ENCODE measurements around the gene CACNA1B.
A peak's percentile ranks its signal among the peaks of the same experiment; 100 is the strongest.
"Not testable (repeated sequence)": the region's sequence is repeated elsewhere in the genome, so short reads cannot be mapped to it uniquely, and the experiment has no call there.

CACNA1B gene

DNA sequence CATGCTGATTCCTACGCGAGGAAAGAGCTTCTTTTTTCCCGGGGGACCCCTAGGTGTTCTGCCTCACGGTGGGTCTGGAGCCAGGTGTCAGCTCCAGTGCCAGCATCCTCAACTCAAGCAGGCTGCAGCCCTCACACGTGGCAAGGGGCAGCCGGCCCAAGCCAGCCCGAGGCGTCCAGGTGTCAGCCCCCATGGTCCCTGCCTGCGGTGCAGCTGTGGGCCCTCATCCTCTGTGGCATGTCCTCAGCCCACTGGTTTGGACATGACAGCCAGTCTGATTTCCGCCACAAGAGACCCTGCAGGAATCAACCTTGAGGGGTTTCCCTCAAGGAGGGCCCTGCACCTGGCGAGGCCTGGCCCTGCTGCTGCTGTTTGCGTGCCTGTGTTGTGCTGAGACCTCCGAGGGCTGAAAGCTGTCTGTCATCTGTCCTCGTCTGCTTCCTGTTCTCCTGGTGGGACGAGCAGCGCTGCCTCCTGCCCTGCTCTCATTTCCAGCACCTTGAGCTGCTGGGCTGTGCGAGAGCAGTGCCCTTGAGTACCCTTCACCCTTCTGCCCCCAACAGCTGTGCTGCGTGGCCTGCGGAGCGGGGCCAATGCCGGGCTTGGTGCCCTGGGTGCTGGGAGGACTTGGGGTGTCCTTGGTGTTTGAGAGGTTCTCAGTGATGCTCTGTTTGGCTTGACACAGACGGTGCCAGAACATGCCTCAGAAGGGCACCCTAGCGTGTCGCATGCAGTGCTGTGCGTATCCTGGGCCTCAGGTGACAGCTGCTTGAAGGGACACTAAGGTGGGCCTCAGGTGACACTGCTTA, 137.6 kb downstream of the CACNA1B start:
- DNase-seq (ENCODE audit: low spot score): no peak

DNA sequence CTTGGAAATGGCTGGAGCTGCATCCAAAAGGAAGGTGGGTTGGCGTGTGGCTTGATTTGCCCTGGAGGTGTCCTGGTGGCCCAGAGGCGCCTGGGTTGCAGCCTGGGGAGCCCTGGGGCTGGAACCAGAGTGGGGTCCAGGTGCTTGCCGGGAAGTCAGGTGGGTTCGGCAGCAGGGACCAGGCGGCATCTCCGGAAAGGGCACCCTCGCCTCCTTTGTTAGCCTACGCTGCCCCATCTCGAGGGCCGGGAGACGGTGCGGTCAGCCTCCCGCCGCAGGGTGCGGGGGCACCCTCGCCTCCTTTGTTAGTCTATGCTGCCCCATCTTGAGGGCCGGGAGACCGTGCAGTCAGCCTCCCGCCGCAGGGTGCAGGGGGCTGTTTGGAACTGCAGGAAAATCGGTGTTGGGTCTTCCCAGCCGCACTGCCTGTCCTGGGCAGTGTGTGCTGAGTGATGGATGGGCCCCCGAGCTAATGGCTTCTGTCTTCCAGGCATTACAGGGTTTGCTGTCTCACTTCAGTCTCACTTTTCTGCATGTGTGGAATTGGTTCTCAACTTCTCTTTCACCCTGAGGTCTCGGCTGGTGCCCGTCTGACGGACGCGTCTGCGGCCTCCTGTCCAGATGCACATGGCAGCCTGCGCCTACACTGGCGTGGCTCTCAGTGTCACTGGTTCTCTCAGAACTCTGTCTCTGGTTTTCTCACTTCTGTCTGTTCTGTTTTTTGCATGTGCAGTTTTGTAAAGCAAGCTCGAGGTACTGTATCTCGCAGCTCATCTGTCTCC, 139.0 kb downstream of the CACNA1B start:
- DNase-seq (ENCODE audit: low spot score): no peak

GRCh38 chr9:138017200-138017599, 139.6 kb downstream of the CACNA1B start:
- no peak for DNase-seq (ENCODE audit: low spot score)

DNA sequence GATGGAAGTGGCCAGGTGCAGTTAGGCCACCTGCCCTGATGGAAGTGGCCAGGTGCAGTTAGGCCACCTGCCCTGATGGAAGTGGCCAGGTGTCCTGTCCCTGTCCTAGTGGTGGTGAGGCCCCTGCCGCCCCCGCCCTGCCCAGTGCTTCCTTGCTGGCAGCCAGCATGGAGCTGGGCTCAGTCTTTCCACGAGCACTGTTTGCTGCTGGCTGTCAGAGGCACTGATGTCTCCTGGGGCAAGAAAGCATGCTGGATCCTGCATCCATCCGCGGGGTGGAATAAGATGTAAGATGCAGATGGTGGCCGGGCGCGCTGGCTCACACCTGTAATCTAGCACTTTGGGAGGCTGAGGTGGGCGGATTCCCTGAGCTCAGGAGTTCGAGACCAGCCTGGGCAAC, 141.9 kb downstream of the CACNA1B start:
- not testable (repeated sequence) for DNase-seq (ENCODE audit: low spot score)

DNA sequence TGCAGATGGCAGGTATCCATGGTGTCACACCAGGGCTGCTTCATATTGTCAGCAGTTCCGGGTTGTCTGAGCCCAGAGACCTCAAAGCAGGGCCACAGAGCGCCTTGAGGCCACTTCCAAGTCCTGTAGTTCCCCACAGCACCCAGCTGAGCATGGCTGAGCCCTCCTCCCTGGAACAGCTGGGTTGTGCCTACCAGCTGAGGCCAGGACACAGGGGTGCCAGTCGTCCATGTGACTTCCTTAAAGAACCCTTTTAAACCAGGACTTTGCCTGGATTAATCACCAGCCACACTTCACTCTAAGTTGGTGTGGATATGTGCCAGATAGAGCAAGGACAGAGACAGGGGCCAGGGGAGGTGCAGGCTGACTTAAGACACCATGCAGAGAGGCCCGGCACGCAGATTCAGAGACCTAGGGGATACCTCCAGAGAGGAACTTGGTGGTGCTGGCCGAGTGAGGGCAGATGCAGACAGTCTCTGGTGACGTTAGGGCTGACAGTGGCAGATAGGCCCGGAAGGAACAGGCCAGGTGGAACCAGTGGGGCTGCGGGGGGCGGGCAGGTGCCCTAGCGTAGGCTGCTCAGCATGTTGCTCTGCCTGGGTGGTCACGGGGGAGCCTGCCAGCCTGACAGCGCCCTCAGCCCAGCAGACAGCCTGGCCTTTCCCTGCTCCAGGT, 142.7 kb downstream of the CACNA1B start:
- no peak for DNase-seq (ENCODE audit: low spot score)

- no peak for DNase-seq (ENCODE audit: low spot score)
Measured at GRCh38 chr9:138020795-138021182, 143.2 kb downstream of the CACNA1B start.

DNA sequence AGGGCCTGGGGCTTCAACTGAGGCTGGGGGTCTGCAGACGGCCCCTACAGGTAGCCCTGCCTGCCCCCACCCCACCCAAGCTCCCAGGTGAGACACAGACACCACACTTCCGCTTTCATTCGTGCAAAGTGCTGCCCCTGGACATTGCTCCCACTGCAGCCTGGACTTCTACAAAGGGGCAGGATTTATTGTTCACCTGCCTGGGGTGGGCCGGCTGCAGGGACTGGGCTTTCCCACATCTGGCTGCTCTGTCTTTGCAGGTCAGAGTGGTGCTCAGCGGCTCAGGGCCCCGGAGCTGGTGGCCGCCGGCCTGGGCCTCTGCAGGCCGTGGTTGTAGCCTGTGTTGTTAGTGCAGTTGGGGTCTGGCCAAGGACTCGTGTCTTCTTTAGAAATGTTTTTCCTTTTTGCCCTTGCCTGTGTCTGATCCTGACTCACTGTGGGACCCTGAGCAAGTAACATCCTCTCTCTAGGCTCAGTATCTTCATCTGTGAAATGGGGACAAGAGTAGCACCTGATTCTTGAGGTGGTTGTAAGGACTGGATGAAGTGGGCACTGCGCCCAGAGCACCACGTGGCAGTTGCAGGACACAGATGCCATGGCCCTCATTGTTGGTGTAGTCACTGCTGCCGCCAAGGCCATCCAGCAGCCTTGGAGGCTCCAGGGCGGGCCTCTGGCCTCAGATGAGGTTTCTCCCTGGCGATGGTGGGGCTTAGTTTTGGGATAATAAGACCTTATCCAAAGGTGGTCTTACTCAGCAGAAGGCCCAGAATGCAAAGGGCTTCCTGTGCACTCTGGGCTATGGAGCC, 143.9 kb downstream of the CACNA1B start:
- DNase-seq (ENCODE audit: low spot score): no peak

GRCh38 chr9:138022121-138022741, 144.6 kb downstream of the CACNA1B start:
- peak; percentile 44 for DNase-seq (ENCODE audit: low spot score)

DNA sequence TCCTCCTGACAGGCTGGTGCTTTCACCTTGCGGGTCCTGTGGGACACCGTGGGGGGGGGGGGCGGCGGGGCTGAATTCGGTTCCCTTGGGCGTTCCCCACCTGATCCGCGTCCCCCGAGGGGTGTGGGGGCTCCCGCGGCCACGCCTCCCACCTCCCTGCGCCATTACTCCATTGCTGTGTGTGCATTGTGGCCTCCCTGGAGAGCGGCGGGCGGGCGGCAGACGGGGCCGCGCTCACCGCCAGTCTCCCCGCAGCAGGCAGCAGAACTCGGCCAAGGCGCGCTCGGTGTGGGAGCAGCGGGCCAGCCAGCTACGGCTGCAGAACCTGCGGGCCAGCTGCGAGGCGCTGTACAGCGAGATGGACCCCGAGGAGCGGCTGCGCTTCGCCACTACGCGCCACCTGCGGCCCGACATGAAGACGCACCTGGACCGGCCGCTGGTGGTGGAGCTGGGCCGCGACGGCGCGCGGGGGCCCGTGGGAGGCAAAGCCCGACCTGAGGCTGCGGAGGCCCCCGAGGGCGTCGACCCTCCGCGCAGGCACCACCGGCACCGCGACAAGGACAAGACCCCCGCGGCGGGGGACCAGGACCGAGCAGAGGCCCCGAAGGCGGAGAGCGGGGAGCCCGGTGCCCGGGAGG, 145.3 kb downstream of the CACNA1B start:
- DNase-seq (ENCODE audit: low spot score): no peak

GRCh38 chr9:138023394-138024124, 146.0 kb downstream of the CACNA1B start:
- DNase-seq (ENCODE audit: low spot score): no peak

DNA sequence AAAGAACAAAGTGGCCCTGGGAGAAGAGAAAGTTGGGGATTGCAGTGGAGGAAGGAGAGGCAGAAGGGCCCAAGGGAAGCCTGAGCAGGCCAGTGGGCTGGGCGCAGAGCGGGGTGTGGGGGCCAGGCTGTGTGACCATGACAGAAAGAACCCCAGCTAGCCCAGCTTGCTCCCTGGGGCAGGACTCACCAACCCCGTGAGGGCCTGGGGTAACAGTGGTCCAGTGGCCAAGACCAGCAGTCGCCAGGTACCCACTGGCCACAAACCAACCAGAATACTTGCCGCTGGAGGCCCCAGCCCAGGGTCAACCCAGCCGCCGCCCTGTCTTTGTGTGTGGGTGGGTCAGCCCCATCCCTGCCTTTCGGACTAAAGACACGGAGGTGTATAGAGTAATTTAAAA, 146.5 kb downstream of the CACNA1B start:
- DNase-seq (ENCODE audit: low spot score): no peak

GRCh38 chr9:138024831-138025291, 147.3 kb downstream of the CACNA1B start:
- DNase-seq (ENCODE audit: low spot score): no peak

GRCh38 chr9:138025417-138025816, 147.8 kb downstream of the CACNA1B start:
- DNase-seq (ENCODE audit: low spot score): no peak

DNA sequence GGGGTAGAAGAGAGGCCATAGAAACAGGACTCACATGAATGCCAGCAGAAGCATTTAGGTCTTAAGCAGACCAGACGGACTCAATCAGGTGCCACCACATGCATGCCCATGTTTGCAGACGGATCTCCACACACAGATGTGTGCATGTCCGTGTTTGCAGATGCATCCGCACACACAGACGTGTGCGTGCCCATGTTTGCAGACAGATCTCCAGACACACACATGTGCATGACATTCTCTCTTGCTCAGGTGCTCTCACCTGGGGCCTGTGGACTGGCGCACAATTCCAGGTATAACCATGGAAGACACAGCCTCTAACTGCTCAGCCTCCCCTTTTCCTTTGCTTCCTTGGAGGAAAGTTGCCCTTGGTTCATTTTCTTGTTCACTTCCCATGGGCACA, 148.3 kb downstream of the CACNA1B start:
- no peak for DNase-seq (ENCODE audit: low spot score)

DNA sequence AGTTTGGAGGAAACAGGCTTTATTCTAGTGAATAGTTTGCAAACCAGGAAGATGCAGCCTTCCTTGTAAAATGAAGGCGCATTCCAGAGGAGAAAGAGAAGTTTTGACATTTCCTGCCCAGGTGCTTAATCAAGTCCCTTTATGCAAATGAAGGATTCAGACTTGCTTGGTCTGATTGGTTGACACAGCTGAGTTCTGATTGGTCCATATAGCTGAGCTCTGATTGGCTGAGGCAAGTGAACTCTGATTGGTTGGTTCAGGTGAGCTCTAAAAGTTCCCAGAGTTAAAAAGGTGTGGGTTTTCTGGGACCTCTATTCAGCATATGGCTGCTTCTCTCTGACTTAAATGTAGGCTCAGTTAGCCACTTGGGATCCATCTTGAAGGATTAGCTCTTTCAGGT, 151.0 kb downstream of the CACNA1B start:
- DNase-seq (ENCODE audit: low spot score): peak; percentile 7

GRCh38 chr9:138031186-138031585, 153.6 kb downstream of the CACNA1B start:
- DNase-seq (ENCODE audit: low spot score): no peak

GRCh38 chr9:138033950-138034349, 156.4 kb downstream of the CACNA1B start:
- DNase-seq (ENCODE audit: low spot score): no peak

DNA sequence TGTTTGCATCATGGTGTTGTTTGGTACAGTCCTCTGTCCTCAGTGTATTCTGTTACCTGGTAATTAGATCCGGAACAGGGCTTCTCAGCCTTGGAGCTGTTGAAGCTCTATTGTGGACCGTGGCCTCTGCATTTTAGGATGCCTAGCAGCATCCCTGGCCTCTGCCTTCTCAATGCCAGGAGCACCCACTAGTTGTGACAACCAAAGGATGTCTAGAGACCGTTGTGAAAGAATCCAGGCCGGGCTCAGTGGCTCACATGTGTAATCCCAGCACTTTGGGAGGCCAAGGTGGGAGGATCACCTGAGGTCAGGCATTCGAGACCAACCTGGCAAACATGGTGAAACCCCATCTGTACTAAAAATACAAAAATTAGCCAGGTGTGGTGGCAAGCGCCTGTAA, 159.6 kb downstream of the CACNA1B start:
- DNase-seq (ENCODE audit: low spot score): no peak

DNA sequence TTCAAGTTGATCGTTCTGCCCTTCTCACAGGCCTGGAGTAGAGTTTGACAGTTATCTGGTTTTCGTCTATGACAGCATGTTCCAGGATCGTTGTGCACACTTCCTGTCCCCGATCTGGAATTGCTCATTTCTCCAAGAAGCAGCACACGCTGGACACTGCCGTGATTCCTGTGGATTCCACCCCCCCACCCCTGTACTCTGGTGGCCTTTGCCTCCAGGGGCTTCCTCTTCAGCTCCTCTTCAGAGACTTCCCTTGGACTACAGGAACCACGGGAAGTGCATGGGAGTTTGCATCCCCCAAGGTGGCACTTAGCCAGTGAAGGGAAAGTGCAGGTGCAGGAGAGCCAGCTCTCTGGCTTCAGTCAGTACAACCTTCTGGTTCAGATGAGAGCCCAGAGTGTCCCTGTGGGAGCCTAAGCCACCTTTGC, 160.7 kb downstream of the CACNA1B start:
- no peak for DNase-seq (ENCODE audit: low spot score)

Measured in kidney tubule cell (primary cell).